Astrocyte (in vitro differentiated cells and primary cell): Measurements from ENCODE around the gene CST11. TPM values are rescaled to one million over a fixed set of nuclear protein-coding genes. Genes with fewer than 3 reads are reported as not detected.

Source experiments
- DNase-seq: peaks from one replicate; pipeline ENCODE4 v3.0.0-alpha.2; 2010; ENCODE audit warnings: low read depth
- FAIRE-seq: peaks from 2 replicates; lab custom pipeline; 2011; peaks lifted over from hg19 to GRCh38; lab: Jason Lieb, UNC
- H2AFZ ChIP-seq: 2 replicates; pipeline ENCODE4 v1.6.0; 2012; ENCODE audit warnings: low read depth, low read length, inconsistent platforms
- H3K27ac ChIP-seq: 2 replicates; pipeline ENCODE4 v1.5.1; 2011; ENCODE audit warnings: low read depth, low read length, inconsistent platforms
- H3K27me3 ChIP-seq: 2 replicates; pipeline ENCODE4 v1.6.0; 2011; ENCODE audit warnings: low read length, inconsistent platforms; ENCODE audit not compliant: insufficient read depth
- H3K36me3 ChIP-seq: 2 replicates; pipeline ENCODE4 v1.5.1; 2011; ENCODE audit warnings: low read length, inconsistent platforms; ENCODE audit not compliant: insufficient read depth
- H3K4me1 ChIP-seq: 2 replicates; pipeline ENCODE4 v1.5.1; 2011; ENCODE audit warnings: low read length, inconsistent platforms; ENCODE audit not compliant: insufficient read depth
- H3K4me2 ChIP-seq: 2 replicates; pipeline ENCODE4 v1.6.0; 2012; ENCODE audit warnings: low read length, inconsistent platforms
- H3K4me3 ChIP-seq: 2 replicates; pipeline ENCODE4 v1.5.1; 2011; ENCODE audit warnings: low read depth, mild to moderate bottlenecking, low read length, inconsistent platforms; ENCODE audit not compliant: insufficient read depth
- H3K79me2 ChIP-seq: 2 replicates; pipeline ENCODE4 v1.6.0; 2012; ENCODE audit warnings: mild to moderate bottlenecking, low read length, inconsistent platforms; ENCODE audit not compliant: insufficient read depth
- H3K9ac ChIP-seq: 2 replicates; pipeline ENCODE4 v1.6.0; 2012; ENCODE audit warnings: mild to moderate bottlenecking, low read length, inconsistent platforms
- H3K9me3 ChIP-seq: 2 replicates; pipeline ENCODE4 v1.5.1; 2012; ENCODE audit warnings: low read depth, mild to moderate bottlenecking, low read length, inconsistent platforms; ENCODE audit not compliant: insufficient read depth
- H4K20me1 ChIP-seq: 2 replicates; pipeline ENCODE4 v1.6.0; 2012; ENCODE audit warnings: low read length, inconsistent platforms; ENCODE audit not compliant: insufficient read depth
- H3K27ac Mint-ChIP-seq: one replicate; pipeline ENCODE4 v1.8.0; 2021; ENCODE audit warnings: mild to moderate bottlenecking, mixed read lengths; ENCODE audit not compliant: unreplicated experiment
- H3K27me3 Mint-ChIP-seq: one replicate; pipeline ENCODE4 v1.8.0; 2021; ENCODE audit warnings: low read depth, mixed read lengths; ENCODE audit not compliant: unreplicated experiment
- H3K36me3 Mint-ChIP-seq: one replicate; pipeline ENCODE4 v1.8.0; 2021; ENCODE audit warnings: low read depth, mixed read lengths; ENCODE audit not compliant: unreplicated experiment
- H3K4me1 Mint-ChIP-seq: one replicate; pipeline ENCODE4 v1.8.0; 2021; ENCODE audit warnings: low read depth, mixed read lengths; ENCODE audit not compliant: unreplicated experiment
- H3K4me3 Mint-ChIP-seq: one replicate; pipeline ENCODE4 v1.8.0; 2021; ENCODE audit warnings: mild to moderate bottlenecking, moderate library complexity, mixed read lengths; ENCODE audit not compliant: unreplicated experiment
- H3K9me3 Mint-ChIP-seq: one replicate; pipeline ENCODE4 v1.8.0; 2021; ENCODE audit warnings: mild to moderate bottlenecking, mixed read lengths; ENCODE audit not compliant: unreplicated experiment
- CTCF ChIP-seq: IDR thresholded peaks from 2 replicates; pipeline ENCODE4 v1.5.1; 2011; ENCODE audit warnings: low read depth, mild to moderate bottlenecking, inconsistent platforms, low read length, moderate library complexity; ENCODE audit not compliant: insufficient read depth
- EZH2 ChIP-seq: IDR thresholded peaks from 2 replicates; pipeline ENCODE4 v1.6.1; 2012; ENCODE audit warnings: mild to moderate bottlenecking, low read length, inconsistent platforms; ENCODE audit not compliant: insufficient read depth
- total RNA-seq: library from RNA; stranded (reverse); gene quantifications from 2 replicates; pipeline ENCODE4 v1.2.1, GENCODE V29; 2021

Gene CST11
- total RNA-seq, 1 donor from 2014 or later: not detected

GRCh38 chr20:23446505-23446904, 6.2 kb downstream of the CST11 start:
- no peaks in the 10 kb centered on the region for H3K27me3 ChIP-seq
- no peak overlapping the region for H3K4me3 ChIP-seq
- Mint-ChIP-seq H3K4me1 (peaks cover 18% of the 10 kb centered on the region), H3K9me3 (no peaks in the 10 kb centered on the region), H3K4me3 (no peak overlapping the region), H3K27me3 (peaks cover 6% of the 10 kb centered on the region), H3K27ac (no peak overlapping the region), H3K36me3 (no peaks in the 10 kb centered on the region)
- no peak overlapping the region for H2AFZ ChIP-seq
- H3K79me2 ChIP-seq: no peaks in the 10 kb centered on the region
- H3K4me2 ChIP-seq: peak overlapping the region; percentile 48
- DNase-seq (peak; percentile 43), FAIRE-seq (no peak)
- no peak overlapping the region for H3K27ac ChIP-seq
- H3K9me3 ChIP-seq: no peaks in the 10 kb centered on the region
- H3K4me1 ChIP-seq: peaks cover 14% of the 10 kb centered on the region
- H3K9ac ChIP-seq: no peak overlapping the region
- H4K20me1 ChIP-seq: no peaks in the 10 kb centered on the region
- TF ChIP-seq EZH2 (no peak), CTCF (peak; percentile 58)
- H3K36me3 ChIP-seq: no peaks in the 10 kb centered on the region

- Histone ChIP-seq H3K27me3 (no peaks in the 10 kb centered on the region), H3K4me1 (peaks cover 14% of the 10 kb centered on the region), H3K27ac (peak overlapping the region; percentile 69), H3K4me3 (peak overlapping the region; percentile 22), H3K9ac (peak overlapping the region; percentile 42), H4K20me1 (no peaks in the 10 kb centered on the region), H3K79me2 (no peaks in the 10 kb centered on the region), H3K36me3 (no peaks in the 10 kb centered on the region), H3K4me2 (peak overlapping the region; percentile 48), H2AFZ (no peak overlapping the region), H3K9me3 (no peaks in the 10 kb centered on the region)
- peak; percentile 85 for DNase-seq
- peaks cover 18% of the 10 kb centered on the region for H3K4me1 Mint-ChIP-seq
- H3K4me3 Mint-ChIP-seq: peak overlapping the region; percentile 45
- peak overlapping the region; percentile 84 for H3K27ac Mint-ChIP-seq
- peaks cover 3% of the 10 kb centered on the region for H3K27me3 Mint-ChIP-seq
- no peaks in the 10 kb centered on the region for H3K9me3 Mint-ChIP-seq
- TF ChIP-seq EZH2 (no peak), CTCF (no peak)
- FAIRE-seq: peak; percentile 87
- H3K36me3 Mint-ChIP-seq: no peaks in the 10 kb centered on the region
Measured at GRCh38 chr20:23445596-23446217, 7.0 kb downstream of the CST11 start.

GRCh38 chr20:23444859-23445258, 7.8 kb downstream of the CST11 start:
- no peaks in the 10 kb centered on the region for H3K9me3 ChIP-seq
- H3K27me3 ChIP-seq: no peaks in the 10 kb centered on the region
- H3K9me3 Mint-ChIP-seq: no peaks in the 10 kb centered on the region
- no peak for TF ChIP-seq EZH2
- no peak for TF ChIP-seq CTCF
- no peaks in the 10 kb centered on the region for H3K79me2 ChIP-seq
- FAIRE-seq: no peak
- DNase-seq: no peak
- peaks cover 14% of the 10 kb centered on the region for H3K4me1 ChIP-seq
- peak overlapping the region; percentile 84 for H3K27ac Mint-ChIP-seq
- H3K36me3 Mint-ChIP-seq: no peaks in the 10 kb centered on the region
- no peak overlapping the region for H3K9ac ChIP-seq
- no peak overlapping the region for H3K4me3 Mint-ChIP-seq
- H3K36me3 ChIP-seq: no peaks in the 10 kb centered on the region
- H3K27ac ChIP-seq: no peak overlapping the region
- no peak overlapping the region for H2AFZ ChIP-seq
- no peak overlapping the region for H3K4me3 ChIP-seq
- H4K20me1 ChIP-seq: no peaks in the 10 kb centered on the region
- H3K4me1 Mint-ChIP-seq: peaks cover 18% of the 10 kb centered on the region
- H3K27me3 Mint-ChIP-seq: peaks cover 9% of the 10 kb centered on the region
- H3K4me2 ChIP-seq: no peak overlapping the region
